GM21526 (cell line): ENCODE results near the gene MINDY3.

ENCODE experiments used
- ATAC-seq: cut with Tn5 transposase; IDR thresholded peaks from one replicate; pipeline ENCODE4 v1.9.1; 2021; ENCODE audit warnings: moderate library complexity; ENCODE audit not compliant: unreplicated experiment, low FRiP score

The MINDY3 gene

GRCh38 chr10:15741581-15741980 lies 118.7 kb downstream of the MINDY3 start:
- ATAC-seq = no peak

- no peak for ATAC-seq
These were observed 120.0 kb downstream of the MINDY3 start for GRCh38 chr10:15740261-15740660.

GRCh38 chr10:15739254-15739970 lies 120.9 kb downstream of the MINDY3 start:
- ATAC-seq = no peak

GRCh38 chr10:15738270-15738925 lies 121.9 kb downstream of the MINDY3 start:
- ATAC-seq = no peak

- no peak for ATAC-seq
These were observed 122.7 kb downstream of the MINDY3 start for GRCh38 chr10:15737656-15738055.

GRCh38 chr10:15735763-15736162 lies 124.5 kb downstream of the MINDY3 start:
- ATAC-seq = no peak

- no peak for ATAC-seq
These were observed 130.0 kb downstream of the MINDY3 start for GRCh38 chr10:15730341-15730740.

GRCh38 chr10:15729890-15730289 lies 130.4 kb downstream of the MINDY3 start:
- ATAC-seq = no peak
